Endothelial cell (in vitro differentiated cells): ENCODE results near the gene ABLIM2. TPM values are rescaled to one million over a fixed set of nuclear protein-coding genes. Genes with fewer than 3 reads are reported as not detected.

Experiments used
- DNase-seq: peaks from one replicate; pipeline ENCODE4 v3.0.0; 2021; ENCODE audit warnings: low spot score
- H3K27ac Mint-ChIP-seq: one replicate; pipeline ENCODE4 v1.8.0; 2021; ENCODE audit warnings: mixed read lengths, inconsistent platforms; ENCODE audit not compliant: unreplicated experiment
- H3K27me3 Mint-ChIP-seq: one replicate; pipeline ENCODE4 v1.8.0; 2021; ENCODE audit warnings: mild to moderate bottlenecking, moderate library complexity, mixed read lengths, inconsistent platforms; ENCODE audit not compliant: unreplicated experiment
- H3K36me3 Mint-ChIP-seq: one replicate; pipeline ENCODE4 v1.8.0; 2021; ENCODE audit warnings: mild to moderate bottlenecking, low read depth, mixed read lengths, inconsistent platforms; ENCODE audit not compliant: unreplicated experiment
- H3K4me1 Mint-ChIP-seq: one replicate; pipeline ENCODE4 v1.8.0; 2021; ENCODE audit warnings: mild to moderate bottlenecking, mixed read lengths, inconsistent platforms; ENCODE audit not compliant: unreplicated experiment
- H3K4me3 Mint-ChIP-seq: one replicate; pipeline ENCODE4 v1.8.0; 2021; ENCODE audit warnings: mild to moderate bottlenecking, mixed read lengths, inconsistent platforms; ENCODE audit not compliant: unreplicated experiment
- H3K9me3 Mint-ChIP-seq: one replicate; pipeline ENCODE4 v1.8.0; 2021; ENCODE audit warnings: mixed read lengths, inconsistent platforms; ENCODE audit not compliant: unreplicated experiment
- CTCF ChIP-seq: fragments of 200-600 bp; sonication (generic); IDR thresholded peaks from one replicate; pipeline ENCODE4 v1.5.0; 2021; ENCODE audit warnings: antibody characterized with exemption; ENCODE audit not compliant: unreplicated experiment
- total RNA-seq: library from RNA; stranded (reverse); fragmentation: NEBNext Ultra II Directional; extraction: Animal tissue kit (Norgen Biotek cat#: 25700); gene quantifications from one replicate; pipeline ENCODE4 v1.2.1, GENCODE V29; 2021; ENCODE audit not compliant: unreplicated experiment

The ABLIM2 gene
- total RNA-seq, 1 donor from 2014 or later = 0.74 TPM

- no peak for TF ChIP-seq CTCF
- no peaks in the 10 kb centered on the region for H3K36me3 Mint-ChIP-seq
- H3K4me3 Mint-ChIP-seq = no peak overlapping the region
- peaks cover 5% of the 10 kb centered on the region for H3K4me1 Mint-ChIP-seq
- H3K9me3 Mint-ChIP-seq = no peaks in the 10 kb centered on the region
- no peak overlapping the region for H3K27ac Mint-ChIP-seq
- no peak for DNase-seq
- H3K27me3 Mint-ChIP-seq = peaks cover 6% of the 10 kb centered on the region
Measured at GRCh38 chr4:8039853-8040252, 118.8 kb downstream of the ABLIM2 start.

GRCh38 chr4:8039290-8039689 lies 119.3 kb downstream of the ABLIM2 start:
- H3K4me1 Mint-ChIP-seq = peaks cover 5% of the 10 kb centered on the region
- H3K4me3 Mint-ChIP-seq = no peak overlapping the region
- TF ChIP-seq CTCF = no peak
- H3K9me3 Mint-ChIP-seq = no peaks in the 10 kb centered on the region
- H3K27me3 Mint-ChIP-seq = peaks cover 6% of the 10 kb centered on the region
- DNase-seq = peak; percentile 37
- H3K36me3 Mint-ChIP-seq = no peaks in the 10 kb centered on the region
- H3K27ac Mint-ChIP-seq = no peak overlapping the region

- no peak for TF ChIP-seq CTCF
- Mint-ChIP-seq H3K4me1 (peaks cover 5% of the 10 kb centered on the region), H3K36me3 (no peaks in the 10 kb centered on the region), H3K27me3 (peaks cover 6% of the 10 kb centered on the region), H3K27ac (no peak overlapping the region), H3K9me3 (no peaks in the 10 kb centered on the region), H3K4me3 (no peak overlapping the region)
- no peak for DNase-seq
Measured at GRCh38 chr4:8038719-8039251, 119.8 kb downstream of the ABLIM2 start.

- peaks cover 6% of the 10 kb centered on the region for H3K27me3 Mint-ChIP-seq
- TF ChIP-seq CTCF = no peak
- no peak for DNase-seq
- H3K36me3 Mint-ChIP-seq = no peaks in the 10 kb centered on the region
- H3K9me3 Mint-ChIP-seq = no peaks in the 10 kb centered on the region
- H3K4me1 Mint-ChIP-seq = peaks cover 5% of the 10 kb centered on the region
- H3K27ac Mint-ChIP-seq = no peak overlapping the region
- H3K4me3 Mint-ChIP-seq = no peak overlapping the region
Measured at GRCh38 chr4:8038083-8038482, 120.5 kb downstream of the ABLIM2 start.

GRCh38 chr4:8037150-8037769 lies 121.4 kb downstream of the ABLIM2 start:
- H3K36me3 Mint-ChIP-seq = no peaks in the 10 kb centered on the region
- peaks cover 6% of the 10 kb centered on the region for H3K27me3 Mint-ChIP-seq
- no peak for DNase-seq
- no peak for TF ChIP-seq CTCF
- no peak overlapping the region for H3K27ac Mint-ChIP-seq
- H3K9me3 Mint-ChIP-seq = no peaks in the 10 kb centered on the region
- H3K4me1 Mint-ChIP-seq = peaks cover 5% of the 10 kb centered on the region
- H3K4me3 Mint-ChIP-seq = no peak overlapping the region
